AG10803 (cell line): ENCODE measurements around the gene FAM171A1.
"Not testable (repeated sequence)": the region's sequence is repeated elsewhere in the genome, so short reads cannot be mapped to it uniquely, and the experiment has no call there.

Experiments
- DNase-seq: peaks from one replicate; pipeline ENCODE4 v3.0.0; 2010; ENCODE audit warnings: low read depth
- H3K4me3 ChIP-seq: 2 replicates; pipeline ENCODE4 v1.5.1; 2011; ENCODE audit warnings: mild to moderate bottlenecking, low read length, control low read depth
- CTCF ChIP-seq: conservative IDR thresholded peaks from 2 replicates; pipeline ENCODE4 v1.5.1; 2011; ENCODE audit warnings: mild to moderate bottlenecking, low read length, control low read depth, inconsistent platforms

FAM171A1 gene

GRCh38 chr10:15335508-15335907 lies 35.6 kb downstream of the FAM171A1 start:
- TF ChIP-seq CTCF: no peak
- DNase-seq: no peak
- H3K4me3 ChIP-seq: no peak overlapping the region

DNA sequence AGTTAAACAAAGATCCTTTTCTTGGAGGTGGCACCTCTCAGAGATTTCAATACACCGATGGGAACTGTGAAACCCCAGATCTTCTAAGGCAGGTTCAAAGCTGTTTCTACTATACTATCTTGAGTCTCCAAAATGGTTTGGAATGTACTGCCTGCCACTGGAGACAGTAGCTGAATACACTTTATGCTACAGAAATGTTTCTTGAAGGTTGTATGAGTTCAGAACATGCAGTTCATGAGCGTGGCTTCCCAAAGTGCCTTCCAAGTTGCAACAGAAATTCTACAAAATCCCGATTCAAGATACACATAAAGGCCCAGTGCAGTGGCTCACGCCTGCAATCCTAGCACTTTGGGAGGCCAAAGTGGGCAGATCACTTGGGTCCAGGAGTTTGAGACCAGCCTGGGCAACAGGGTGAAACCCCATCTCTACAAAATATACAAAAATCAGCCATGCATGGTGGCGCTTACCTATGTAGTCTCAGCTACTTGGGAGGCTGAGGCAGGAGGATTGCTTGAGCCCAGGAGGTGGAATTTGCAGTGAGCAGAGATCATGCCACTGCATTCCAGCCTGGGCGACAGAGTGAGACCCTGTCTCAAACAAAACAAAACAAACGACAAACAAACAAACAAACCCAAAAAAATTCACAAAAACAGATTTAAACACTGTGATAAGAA lies 36.3 kb downstream of the FAM171A1 start:
- DNase-seq: no peak
- no peak overlapping the region for H3K4me3 ChIP-seq
- no peak for TF ChIP-seq CTCF

- TF ChIP-seq CTCF: no peak
- no peak overlapping the region for H3K4me3 ChIP-seq
- no peak for DNase-seq
Observed at GRCh38 chr10:15333909-15334649, 37.0 kb downstream of the FAM171A1 start.

GRCh38 chr10:15333181-15333580 lies 37.9 kb downstream of the FAM171A1 start:
- not testable (repeated sequence) for H3K4me3 ChIP-seq, DNase-seq

- DNase-seq: no peak
- TF ChIP-seq CTCF: no peak
- no peak overlapping the region for H3K4me3 ChIP-seq
Observed at GRCh38 chr10:15331461-15331860, 39.6 kb downstream of the FAM171A1 start.

DNA sequence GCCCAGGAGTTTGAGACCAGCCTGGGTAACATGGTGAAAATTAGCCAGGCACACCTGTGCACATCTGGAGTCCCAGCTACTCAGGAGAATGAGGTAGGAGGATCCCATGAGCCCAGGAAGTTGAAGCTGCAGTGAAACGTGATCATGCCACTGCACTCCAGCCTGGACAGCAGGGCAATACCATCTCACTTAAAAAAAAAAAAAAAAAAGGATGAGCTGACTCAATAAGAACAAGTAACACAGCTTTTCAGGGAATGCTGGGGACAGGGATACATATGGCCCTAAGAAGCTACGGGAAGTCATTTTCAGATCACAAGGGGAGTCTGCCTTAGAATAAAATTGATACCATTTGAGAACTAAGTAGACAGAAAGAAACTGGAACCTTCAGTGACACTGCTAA lies 41.7 kb downstream of the FAM171A1 start:
- TF ChIP-seq CTCF: no peak
- H3K4me3 ChIP-seq: no peak overlapping the region
- DNase-seq: no peak

- H3K4me3 ChIP-seq: no peak overlapping the region
- DNase-seq: no peak
- no peak for TF ChIP-seq CTCF
Observed at GRCh38 chr10:15325944-15326284, 45.2 kb downstream of the FAM171A1 start.
